22Rv1 (cell line): ENCODE data around the gene TOE1.

Source experiments
- H3K27ac ChIP-seq: fragments of 450-650 bp; 2 replicates; pipeline ENCODE4 v1.5.1; 2017
- ZFX ChIP-seq: fragments of 450-650 bp; IDR thresholded peaks from 2 replicates; pipeline ENCODE4 v1.6.1; 2017; ENCODE audit warnings: antibody characterized with exemption, borderline replicate concordance
- TF ChIP-seq, protein P1 (sequence below): fragments of 450-650 bp; IDR thresholded peaks from 2 replicates; pipeline ENCODE4 v1.5.1; 2017; ENCODE audit warnings: mild to moderate bottlenecking

Gene TOE1

DNA sequence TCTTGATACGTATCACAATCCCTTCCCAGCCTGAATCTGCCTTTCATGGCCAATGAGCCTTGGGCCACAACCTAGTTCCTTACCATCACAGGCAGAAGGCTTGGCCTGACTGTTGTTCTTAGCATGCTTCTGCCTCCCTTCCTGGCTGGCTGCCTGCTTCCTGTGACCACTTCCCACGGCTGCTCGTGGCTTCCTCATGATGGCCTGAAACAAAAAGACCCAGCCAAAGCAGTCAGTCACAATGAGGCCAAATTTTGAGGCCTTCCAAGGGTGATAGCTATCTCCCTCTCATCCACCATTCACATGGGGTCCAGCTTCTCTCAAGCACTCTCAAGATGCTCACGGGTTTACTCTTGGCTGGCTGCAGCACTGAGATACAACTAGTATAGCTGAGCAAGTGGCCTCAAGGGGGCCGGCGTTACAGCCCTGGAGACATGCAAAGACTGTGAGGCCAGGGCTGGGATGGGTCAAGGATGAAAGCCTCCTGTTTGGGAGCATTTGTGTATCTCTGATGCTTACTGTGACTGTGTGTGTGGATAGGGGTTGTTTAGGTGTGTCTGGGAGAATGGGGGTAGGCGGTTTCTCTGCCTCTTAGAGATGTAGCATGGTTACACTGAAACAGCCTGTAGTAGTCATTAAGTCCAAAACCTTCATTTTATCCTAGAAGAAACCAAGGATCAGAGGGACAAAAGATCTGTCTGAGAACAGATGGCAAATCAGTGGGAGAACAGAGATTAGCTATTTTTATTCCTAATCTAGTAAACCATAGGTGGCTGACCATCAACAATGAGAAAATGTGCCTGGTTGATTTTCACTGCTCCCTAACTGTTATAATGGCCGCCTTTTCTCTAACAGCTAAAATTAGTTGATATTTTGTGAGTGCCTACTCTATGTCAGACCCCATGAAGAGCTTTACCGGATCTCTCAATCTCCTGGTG, 5.4 kb upstream of the TOE1 start:
- no peak overlapping the region for H3K27ac ChIP-seq
- no peak for TF ChIP-seq ZFX
- TF ChIP-seq, protein P1, sequence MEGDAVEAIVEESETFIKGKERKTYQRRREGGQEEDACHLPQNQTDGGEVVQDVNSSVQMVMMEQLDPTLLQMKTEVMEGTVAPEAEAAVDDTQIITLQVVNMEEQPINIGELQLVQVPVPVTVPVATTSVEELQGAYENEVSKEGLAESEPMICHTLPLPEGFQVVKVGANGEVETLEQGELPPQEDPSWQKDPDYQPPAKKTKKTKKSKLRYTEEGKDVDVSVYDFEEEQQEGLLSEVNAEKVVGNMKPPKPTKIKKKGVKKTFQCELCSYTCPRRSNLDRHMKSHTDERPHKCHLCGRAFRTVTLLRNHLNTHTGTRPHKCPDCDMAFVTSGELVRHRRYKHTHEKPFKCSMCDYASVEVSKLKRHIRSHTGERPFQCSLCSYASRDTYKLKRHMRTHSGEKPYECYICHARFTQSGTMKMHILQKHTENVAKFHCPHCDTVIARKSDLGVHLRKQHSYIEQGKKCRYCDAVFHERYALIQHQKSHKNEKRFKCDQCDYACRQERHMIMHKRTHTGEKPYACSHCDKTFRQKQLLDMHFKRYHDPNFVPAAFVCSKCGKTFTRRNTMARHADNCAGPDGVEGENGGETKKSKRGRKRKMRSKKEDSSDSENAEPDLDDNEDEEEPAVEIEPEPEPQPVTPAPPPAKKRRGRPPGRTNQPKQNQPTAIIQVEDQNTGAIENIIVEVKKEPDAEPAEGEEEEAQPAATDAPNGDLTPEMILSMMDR = no peak

DNA sequence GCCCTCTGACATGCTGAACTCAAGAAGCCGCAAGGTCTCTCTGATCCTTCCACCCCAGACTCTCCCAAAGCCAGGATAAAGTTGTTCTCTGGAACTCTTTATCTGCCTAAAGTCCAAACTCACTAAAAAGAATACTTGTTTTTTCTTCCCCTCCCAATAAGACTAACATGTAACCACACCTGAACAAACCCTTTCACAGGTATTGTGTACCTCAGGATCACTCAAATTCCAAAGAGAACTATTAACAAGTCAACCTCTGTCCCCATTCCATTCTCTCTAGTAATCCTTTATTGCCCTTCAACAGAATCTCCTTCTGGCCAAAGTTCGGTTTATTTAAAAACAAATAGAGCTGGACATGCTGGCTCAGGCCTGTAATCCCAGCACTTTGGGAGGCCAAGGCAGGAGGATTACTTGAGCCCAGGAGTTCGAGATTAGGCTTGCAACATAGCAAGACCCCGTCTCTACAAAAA, 4.1 kb upstream of the TOE1 start:
- no peak overlapping the region for H3K27ac ChIP-seq
- no peak for TF ChIP-seq ZFX

DNA sequence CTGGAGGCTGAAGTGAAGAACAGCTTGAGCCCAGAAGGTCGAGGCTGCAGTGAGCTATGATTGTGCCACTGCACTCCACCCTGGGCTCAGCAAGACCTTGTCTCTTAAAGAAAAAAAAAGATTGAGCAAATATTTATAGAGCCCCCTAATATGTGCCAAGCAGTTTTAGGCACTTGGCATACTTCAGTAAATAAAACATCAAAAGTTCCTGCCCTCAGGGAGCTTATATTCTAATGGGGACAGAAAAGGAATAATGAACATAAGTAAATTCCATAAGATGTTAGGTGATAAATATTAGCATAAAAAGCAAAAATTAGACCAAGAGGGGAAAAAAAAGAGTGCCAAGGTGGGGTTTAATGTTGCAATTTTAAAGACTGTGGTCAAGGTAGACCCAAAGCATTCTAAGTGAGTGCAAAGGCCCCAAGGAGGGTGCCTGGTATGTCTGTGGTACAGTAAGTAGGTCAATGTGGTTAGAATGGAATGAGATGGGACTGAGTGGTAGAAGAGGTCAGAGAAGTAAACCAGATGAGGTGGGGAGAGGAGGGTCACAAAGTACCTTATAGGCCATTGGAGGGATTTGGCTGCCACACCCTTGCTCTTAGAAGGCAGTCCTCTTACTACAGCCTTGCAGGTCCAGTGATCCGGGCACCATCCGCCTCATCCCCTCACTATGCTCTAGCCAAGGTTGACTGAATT, 2.2 kb upstream of the TOE1 start:
- no peak for TF ChIP-seq ZFX
- TF ChIP-seq, protein P1 = no peak
- H3K27ac ChIP-seq = no peak overlapping the region

DNA sequence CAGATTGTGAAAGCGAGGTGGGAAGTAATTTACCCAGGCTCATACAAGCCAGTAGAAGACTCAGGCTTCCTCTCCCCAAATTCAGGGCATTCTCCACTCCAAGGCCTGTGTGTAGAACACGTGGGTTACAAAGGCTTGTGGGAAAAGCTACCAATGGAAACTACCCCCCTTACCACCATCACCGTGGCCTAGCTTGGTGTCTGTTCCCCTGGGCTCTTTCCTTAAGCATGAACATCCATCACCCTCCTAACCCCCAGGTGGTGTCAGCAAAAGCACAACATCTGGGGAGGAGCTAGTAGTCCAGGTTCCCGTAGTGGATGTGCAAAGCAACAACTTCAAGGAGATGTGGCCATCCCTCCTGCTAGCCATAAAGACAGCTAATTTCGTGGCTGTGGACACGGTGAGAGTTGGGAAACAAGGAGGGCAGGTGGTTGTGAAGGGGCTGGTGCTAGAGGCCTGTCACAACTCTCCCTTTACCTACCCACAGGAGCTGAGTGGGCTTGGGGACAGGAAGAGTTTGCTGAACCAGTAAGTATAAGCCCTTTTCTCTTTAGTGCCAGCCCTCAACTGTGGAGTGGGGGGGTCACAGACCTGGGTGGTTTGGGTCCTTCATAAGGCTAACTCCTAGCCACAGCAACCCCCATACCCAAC, 971 bp downstream of the TOE1 start:
- peak overlapping the region; percentile 98 for H3K27ac ChIP-seq
- TF ChIP-seq ZFX = no peak
- TF ChIP-seq, protein P1 = no peak

DNA sequence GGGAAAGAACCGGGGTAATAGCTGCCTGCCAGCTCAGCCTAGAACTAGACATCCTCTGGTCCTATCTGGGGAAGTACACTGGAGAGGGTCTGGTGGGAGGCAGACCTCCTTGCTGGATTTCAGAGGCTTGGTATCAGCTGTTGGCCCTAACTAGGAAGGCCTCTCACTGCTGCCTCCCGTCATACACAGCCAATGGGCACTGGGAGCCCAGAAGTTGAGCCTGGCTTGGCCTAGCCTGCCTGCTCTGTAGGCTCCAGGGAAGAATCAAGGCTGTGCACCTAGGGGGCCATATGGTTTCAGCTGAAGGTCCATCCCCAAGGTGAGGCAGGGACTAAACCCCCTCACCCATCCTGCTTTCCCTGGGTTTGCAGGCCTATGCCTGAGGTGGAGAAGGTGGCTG, 4.5 kb downstream of the TOE1 start:
- no peak for TF ChIP-seq ZFX
- TF ChIP-seq, protein P1 = no peak
- H3K27ac ChIP-seq = no peak overlapping the region

DNA sequence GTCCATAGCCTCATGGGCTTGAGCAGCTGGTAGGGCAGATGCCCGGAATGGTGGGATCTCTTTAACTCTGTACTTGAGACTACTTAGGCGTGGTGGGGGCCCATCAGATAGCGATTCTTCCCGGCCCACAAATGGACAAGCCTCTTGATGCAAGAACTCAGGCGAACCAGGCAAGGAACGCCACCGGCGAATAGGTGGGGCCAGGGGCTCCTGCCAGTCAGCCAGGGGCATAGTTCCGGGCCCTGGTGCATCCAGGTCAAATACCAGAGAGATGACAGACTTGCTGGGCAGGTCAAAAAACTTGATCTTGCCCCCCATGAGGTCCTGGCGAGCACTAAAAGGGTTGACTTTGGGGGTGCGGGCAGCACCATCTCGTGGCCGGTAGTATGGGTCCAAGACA, 5.0 kb downstream of the TOE1 start:
- H3K27ac ChIP-seq = no peak overlapping the region
- no peak for TF ChIP-seq ZFX
- TF ChIP-seq, protein P1 = no peak

DNA sequence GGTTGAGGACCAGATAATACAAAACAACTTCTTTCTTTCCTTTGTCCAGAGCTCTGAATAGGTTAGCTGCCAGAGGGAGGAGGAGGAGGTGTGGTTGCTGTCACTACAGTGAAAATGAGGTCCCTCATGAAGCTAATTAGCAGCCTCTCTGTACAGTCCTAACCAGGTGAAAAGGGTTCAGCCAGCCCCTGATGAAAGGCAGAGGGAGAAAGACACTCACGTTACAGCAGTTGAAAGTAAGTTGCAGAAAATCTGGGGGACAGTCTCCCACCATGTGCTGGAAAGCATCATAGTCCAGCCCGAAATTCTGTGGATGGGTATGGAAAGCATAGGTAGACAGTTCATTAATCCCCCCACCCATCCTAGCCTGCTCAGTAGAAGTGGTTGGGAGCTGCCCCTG, 6.5 kb downstream of the TOE1 start:
- TF ChIP-seq, protein P1 = no peak
- no peak for TF ChIP-seq ZFX
- H3K27ac ChIP-seq = no peak overlapping the region
